Measurements from ENCODE around the gene ATXN7.

Gene ATXN7

DNA sequence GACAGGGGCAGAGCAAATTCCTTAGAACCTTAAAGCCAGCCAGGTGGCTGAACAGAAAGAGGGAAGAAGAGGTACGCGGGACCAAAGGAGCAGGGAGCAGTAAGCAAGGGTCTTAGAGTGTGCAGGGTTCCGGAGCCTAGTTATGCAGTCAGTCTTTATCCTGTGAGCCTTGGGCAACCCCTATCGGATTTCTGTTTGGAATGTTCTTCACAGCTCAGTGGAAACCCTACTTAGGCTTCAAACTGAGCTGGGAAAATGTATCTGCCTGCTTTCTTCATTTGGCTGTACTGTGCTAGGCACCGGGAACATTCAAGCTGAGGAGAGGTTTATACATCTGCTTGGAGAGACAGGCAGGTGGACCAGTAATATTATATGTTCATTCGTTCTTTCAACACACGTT is 122.5 kb downstream of the ATXN7 start:
- no peak for DNase-seq (ENCODE audit: low read depth)

DNA sequence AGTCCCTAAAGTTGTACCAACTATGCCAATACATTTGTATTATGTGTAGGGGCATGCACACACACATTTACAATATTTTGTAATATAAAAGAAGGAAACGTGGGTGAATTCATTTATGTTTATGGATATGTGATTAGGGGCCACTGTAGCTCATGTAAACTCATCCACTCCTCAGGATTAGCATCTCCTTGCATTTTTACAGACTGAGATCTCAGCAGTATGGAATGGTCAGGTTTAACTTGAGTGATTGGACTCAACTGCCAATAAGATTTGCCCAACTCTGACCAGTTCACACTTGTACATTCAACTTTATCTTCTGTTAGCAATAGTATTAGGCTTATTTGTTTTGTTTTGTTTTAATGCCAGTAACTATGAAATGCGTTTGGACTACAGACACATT is 123.2 kb downstream of the ATXN7 start:
- DNase-seq (ENCODE audit: low read depth), result no peak

DNA sequence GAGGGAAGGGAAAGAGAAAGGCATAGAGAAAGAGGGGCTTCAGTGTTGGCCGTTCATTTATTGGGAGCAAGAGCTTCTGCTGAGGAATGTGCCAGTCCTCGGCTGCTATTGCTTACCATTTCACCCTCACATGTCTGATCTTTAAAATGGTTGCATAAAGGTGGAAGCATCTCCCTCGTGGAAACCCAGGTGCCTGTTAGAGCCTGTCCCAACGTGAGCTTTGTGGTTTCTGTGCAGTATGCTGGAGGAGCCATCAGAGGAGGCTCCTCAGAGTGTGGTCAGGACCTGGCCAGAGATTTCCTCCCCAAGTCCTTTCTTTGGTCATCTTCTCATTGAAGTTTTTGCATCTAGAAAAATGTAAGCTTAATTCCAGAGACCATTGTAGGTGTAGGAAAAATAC is 125.3 kb downstream of the ATXN7 start:
- DNase-seq (ENCODE audit: low read depth), result no peak

DNA sequence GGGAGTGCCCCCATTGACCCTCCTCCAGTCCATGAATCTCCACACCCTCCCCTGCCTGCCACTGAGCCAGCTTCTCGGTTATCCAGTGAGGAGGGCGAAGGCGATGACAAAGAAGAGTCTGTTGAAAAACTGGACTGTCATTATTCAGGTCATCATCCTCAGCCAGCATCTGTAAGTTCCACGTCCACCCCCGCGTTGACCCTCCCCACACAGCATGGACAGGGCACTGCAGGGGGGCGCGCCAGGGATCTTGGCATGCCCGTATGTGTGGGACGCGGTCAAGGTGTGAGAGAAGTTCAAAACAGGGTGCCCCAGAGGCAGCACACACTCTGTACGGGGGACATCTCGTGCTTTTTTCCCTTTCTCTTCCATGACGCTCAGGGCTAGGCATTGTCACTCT is 126.5 kb downstream of the ATXN7 start:
- no peak for DNase-seq (ENCODE audit: low read depth)

DNA sequence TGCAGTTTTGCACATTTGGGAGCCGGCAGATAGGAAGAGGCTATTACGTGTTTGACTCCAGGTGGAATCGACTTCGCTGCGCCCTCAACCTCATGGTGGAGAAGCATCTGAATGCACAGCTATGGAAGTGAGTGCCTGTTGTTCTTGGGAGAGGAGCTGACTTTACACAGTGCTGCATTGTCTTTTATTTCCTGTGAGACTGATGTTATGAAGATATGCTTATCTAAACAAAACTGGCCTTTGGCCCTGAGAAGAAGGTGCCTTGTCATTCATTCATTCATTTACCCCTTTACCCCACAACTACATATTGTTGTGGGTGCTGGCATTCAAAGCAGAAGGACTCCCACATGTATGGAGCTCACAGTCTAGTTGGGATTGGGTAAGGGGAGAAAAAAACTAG is 127.1 kb downstream of the ATXN7 start:
- no peak for DNase-seq (ENCODE audit: low read depth)

DNA sequence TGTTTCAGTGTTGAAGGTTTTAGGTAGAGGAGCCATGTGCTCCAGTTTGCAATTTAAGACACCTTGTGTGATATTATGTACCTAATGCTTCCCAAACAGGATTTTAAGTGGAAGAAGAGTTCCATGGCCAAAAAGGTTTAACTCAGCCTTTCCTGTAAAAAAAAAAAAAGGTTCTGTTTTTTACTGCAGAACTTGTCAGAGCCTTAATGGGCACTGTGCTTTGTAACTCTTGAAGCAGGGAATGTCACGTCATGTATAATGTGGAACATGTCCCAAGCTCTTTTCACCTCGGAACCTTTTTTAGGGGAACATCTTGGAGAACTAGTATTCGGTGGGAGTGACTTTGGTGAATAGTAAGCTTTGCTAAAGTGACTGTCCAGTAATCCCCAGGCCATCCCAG is 128.0 kb downstream of the ATXN7 start:
- DNase-seq (ENCODE audit: low read depth), result no peak

DNA sequence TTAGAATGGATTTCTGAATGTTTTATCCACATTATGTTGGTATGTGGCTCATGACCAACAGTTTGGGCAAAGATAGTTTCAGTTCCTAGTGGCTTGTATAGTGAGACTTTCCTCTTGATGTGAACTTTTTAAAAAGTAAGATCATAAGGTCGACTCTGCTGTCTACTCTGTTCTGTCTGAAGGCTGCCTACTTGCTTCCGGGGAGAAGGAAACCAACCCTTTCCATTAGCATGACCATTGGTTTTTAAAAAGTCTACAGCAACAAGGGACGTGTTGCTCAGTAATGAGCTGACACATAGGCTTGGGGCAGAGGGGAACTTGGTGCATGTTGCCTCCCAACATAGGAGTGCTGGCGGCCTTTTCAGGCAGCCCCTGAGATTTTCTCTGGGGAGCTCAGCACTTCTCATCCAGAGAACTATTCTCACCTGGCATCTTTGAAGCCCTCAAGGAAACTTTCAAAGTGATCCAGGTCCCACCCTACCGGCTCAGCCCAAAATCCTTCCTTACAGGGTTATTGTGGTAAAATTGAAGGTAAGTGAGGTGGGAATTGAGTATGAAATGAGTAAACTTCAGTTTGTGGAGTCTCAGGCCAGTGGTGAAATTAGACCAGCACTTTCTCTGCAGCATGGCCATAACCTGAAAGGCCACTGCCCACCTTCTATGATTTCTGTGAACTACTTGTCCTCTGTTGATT is 129.0 kb downstream of the ATXN7 start:
- DNase-seq (ENCODE audit: low read depth), result no peak

DNA sequence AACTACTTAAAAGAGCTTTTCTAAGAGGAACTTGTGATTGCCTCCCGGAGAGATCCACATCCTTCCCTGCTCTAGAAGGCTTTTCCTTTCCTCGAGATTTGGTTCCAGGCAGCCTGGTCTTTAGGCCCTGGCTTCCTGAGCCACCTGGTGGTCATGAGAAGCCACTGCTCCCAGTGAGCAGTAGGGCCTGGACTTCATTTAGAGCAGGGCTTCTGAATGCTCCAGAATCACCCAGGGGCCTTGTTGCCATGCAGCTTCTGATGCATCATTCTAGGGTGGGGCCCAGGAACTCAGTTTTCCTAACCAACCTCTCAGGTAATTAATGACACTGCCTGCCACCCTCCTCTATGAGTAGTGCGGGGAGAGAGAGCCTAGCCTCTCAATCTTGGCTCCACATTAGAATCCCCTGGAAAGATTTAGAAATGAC is 130.0 kb downstream of the ATXN7 start:
- peak; percentile 27 for DNase-seq (ENCODE audit: low read depth)

DNA sequence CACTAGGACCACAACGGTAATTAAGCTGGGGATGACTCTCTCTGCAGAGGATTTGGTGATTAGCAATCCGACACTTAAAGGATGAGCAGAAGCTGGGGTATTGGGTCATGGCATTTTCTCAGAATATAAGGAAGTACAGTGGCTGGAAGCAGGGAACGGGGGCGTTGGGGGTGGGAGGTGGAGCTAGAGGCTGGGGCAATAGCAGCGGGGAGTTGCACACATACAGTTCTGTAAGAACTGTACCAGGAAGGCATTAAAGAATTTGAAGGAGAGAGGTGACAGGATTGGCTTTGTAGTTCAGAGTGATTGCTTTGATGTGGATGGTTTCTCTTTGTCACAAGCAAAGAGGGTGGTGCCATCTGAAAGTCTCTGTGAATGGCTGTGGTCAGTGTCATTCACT is 131.4 kb downstream of the ATXN7 start:
- DNase-seq (ENCODE audit: low read depth), result no peak

DNA sequence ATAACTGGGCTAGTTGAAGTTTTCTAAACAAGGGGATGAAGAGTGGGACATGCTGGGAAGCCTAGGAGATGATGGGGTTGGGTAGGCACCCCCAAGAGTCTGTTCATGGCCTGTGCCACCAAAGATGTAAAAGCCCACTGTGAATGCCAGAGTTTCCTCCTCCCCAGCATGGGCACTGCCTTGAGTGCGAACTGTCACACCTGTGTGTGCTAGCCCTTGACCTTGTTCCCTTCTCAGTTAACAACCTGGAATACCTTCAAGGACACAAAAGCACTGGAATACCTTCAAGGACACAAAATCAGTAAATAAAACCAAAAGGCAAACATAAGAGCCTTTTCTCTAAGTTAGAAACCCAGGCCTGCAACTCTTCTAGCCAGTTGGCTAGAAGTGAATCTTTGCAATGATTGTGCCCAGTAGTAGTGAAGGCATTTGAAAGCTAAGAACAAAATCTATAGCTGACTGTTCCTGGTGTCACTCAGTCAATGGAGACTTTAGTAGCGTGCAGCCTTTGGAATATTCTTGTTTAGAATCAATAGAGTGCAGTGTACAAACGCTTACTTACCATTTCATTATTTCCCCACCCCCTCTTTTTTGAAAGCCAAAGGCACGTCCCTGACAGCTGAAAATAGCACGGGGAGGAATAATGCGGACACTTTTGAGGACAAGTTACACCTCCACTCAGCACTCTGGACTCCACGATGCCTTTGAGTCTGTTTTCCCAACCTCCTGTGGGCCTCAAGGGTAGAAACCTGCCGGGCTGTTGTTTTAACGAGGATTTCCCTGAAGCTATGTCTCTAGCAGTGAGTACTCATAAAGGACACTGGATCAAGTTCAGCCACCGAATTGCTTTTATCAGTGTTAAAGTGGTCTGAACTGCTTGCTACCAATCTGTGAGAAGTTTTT is 135.4 kb downstream of the ATXN7 start:
- no peak for DNase-seq (ENCODE audit: low read depth)

DNA sequence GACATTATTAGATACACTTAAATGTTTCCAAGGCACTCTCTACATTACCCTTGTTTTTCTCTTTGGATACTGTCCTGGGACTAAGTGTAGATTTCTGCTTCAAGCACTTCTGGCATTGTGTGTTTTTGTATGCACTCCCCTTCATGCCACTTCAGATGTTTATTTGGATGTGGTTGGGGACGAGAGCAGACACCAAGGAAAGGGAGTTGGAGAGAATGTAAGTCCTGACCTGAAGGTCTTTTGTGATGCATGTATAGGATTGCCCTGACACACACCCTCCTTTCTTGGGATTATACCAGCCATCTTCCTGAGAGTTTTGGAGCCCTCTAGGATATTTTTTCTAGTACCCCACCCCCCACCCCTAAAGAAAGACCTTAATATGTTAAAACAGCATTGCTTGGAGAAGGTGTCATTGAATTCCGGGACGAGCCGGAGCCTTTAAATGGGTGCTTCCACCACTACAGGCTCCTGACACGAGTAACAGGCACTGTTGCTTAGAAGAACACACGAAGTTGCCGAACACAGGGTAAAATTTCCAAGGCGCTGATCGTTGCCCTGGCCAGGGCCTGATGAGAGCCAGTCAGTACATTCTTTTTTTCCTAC is 136.9 kb downstream of the ATXN7 start:
- DNase-seq (ENCODE audit: low read depth), result no peak

DNA sequence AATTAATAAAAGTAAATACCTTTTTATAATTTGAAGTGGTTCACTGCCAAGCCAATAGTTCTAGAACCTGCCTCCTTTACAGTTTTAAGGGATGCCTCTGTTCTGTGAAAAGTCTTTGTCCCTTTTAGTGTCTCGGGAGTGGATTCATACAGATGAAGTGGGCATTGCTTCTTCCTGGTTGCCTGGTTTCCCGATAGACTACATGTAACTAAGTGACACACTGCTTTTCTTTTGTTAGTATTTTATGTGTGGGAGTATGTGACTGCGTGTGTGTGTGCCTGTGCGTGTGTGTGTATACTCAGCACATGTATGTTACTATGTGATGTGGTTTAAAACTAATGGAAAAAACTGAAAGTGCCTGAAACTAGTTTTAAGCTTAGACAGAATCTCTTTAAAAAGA is 138.6 kb downstream of the ATXN7 start:
- DNase-seq (ENCODE audit: low read depth), result no peak

DNA sequence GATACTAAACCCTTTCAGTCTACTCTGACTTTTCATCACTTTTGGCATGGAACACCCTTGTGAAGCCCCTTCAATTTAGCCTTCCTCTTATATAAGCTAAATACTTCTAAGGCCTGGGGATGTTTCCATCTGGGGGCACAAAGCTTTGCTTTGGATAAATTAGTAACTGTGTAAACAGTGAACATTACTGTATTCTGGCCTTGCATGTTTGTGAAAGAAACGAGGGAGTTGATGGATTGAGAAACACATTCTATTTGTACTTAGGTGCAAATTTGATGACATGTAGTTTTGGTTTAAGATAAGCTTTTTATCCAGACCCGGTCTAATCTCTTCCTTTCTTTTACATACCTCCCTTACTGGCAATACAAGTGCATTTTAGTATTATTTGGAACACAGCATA is 139.9 kb downstream of the ATXN7 start:
- DNase-seq (ENCODE audit: low read depth), result no peak

DNA sequence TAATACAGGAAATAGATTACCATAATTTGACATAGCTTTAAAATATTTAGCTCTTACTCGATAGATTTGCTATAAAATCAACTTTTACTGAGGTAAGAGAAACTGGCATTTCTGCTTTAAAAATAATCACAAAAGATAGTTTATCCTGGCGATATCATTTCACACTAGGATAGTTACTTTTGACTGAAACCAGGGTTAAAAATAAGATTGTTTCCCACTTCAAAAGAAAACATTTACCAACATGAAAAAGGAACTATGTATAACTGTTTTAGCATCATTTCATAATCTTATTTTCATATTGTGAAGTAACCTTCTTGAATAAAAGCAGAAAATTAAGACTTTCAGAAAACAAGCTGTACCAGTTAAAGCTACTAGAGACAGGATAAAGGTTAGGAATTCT is 144.3 kb downstream of the ATXN7 start:
- DNase-seq (ENCODE audit: low read depth), result no peak

DNA sequence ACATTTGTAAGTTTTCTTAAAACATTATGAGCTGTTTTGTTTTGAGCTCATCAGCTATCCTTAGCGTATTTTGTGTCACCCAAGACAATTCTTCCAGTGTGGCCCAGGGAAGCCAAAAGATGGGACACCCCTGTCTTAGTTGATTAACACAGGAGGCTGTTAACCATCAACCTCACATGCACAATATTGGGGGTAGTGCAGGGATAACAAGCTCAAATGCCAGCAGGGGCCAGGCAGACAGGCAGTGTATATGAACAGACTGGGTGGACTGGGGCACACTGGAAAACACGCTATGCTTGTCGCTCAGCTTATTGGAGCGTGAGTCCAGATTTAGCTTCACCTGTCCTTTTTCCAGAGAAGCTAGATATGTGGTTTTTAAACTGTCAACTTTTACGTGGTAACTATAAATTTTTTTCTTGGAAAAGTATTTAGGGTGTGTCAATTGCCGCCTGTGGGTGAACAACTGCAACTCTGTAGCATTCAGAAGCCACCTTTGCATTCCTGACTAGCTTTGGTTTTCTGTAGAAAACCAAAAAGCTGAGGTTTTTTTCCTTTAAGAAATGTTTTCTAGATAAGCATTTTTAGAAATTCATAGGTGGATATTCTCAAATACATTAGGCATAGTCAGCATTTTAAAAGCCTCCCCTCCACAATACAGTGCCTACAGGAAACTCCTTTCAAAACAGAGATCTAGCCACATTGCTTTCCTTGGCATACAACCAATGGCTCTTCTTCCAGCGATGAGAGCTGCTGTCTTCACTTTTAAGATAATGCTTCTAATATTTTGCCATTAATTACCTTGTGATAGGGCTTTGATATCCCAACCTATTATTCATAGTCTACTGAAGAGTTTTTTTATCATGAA is 145.1 kb downstream of the ATXN7 start:
- DNase-seq (ENCODE audit: low read depth), result no peak

DNA sequence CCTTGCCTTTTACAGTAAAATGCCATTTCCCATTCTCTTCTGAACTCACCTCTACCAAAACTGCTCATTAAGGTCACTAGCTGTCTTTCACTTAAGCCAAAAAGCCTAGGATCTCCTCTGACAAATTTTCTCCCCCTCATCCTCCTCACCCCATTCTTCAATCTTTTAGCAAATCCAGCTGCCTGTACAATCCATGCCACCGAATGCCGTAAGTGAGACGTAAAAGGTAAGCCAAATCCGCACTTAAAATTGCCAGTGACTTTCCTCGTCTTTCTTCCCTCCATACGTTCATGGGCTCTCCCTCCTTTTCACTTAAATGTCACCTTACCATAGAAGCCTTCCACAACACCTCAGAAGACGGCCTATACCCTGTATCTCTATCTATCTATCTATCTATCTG is 145.9 kb downstream of the ATXN7 start:
- DNase-seq (ENCODE audit: low read depth), result no peak

DNA sequence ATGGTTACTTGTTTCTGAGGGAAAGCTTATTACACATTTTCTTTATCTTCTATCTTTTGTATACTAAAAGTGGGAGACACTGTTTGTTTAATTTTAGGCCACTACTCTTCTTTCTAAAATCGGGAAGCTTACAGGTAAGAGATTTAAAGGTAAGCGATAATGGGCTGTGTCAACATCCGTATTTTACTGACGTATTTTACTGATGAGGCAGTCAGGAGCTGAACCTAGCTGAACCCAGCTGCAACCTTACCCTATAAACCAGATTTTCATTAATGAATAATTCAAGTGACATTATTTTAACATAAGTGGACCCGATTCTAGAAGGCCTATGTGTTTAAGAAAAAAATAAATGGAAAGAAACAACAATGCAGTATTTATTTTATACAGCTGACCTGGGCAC is 146.5 kb downstream of the ATXN7 start:
- DNase-seq (ENCODE audit: low read depth), result no peak

DNA sequence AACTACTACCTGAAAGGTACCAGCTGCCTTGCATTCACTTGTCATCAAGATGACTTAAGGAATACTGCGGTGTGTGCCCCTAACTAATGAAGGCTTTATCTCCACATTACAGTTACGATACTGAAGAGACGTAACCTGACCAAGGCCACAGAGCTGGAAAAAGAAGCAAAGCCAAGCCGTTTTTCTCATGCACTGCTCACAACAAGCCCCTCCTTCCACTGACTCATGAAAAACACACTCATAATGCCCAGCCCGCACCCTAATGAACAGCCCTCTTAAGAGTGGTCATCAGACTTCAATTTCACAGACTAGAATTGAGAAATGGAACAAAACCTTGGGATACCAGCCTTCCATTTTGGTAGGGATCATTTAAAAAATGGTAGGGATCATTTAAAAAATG is 148.0 kb downstream of the ATXN7 start:
- DNase-seq (ENCODE audit: low read depth), result no peak

DNA sequence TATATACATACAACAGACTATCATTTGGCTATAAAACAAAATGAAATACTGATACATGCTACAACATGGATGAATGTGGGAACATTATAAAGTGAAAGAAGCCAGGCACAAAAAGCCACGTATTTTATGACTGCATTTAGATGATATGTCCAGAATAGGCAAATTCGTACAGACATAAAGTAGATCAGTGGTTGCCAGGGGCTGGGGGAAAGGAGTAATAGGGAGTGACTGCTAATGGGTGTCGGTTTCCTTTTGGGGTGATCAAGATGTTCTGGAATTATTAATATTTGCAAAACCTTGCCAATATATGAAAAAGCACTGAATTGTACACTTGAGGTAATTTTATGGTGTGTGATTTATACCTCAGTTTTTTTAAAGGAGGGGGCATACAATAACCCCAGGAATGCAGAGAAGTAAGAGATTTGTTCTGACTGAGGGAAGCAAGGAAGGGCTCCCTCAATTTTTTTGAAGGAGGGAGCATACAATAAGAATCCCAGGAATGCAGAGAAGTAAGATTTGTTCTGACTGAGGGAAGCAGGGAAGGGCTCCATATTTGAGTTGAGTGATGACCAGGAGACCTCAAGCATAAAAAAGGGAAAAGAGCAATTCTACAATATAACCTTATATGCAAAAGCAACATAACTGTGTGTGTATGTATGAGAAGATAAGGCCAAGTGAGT is 153.4 kb downstream of the ATXN7 start:
- DNase-seq (ENCODE audit: low read depth), result no peak

DNA sequence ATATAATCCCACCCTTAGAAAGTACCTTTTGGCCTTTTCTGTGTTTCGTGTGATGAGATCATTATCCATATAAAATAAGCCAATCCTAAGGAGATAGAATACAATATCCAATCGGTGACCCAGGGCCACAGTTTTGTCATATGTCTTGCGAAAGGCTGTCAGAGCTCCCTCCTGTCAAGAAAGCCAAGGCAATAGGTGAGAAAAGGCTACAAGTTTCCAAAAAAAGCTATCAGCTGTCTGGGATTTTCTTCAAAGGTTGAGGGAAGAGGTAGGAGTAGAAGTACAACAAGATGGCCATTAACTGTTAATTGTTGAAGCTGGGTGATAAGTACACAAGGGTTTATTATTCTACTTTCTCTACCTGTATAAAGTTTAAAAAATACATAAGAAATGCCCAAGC is 155.6 kb downstream of the ATXN7 start:
- DNase-seq (ENCODE audit: low read depth), result no peak

DNA sequence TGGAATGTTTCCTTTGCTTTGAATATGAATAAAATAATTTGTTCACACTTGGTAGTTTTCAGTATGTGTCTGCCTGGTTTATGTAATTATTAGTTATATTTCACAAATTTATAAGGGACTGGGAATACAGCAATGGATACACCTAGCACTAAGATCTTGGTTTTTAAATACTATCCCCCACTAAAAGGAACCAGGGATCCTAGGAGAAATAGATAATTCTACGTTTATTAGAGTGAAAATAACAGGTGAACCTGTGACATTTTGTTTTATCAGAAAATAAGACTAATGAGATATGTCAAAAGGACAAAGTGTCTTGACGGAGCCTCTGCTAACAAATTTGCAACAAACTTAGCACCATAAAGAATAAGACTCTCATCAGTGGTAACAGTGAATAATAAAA is 156.2 kb downstream of the ATXN7 start:
- no peak for DNase-seq (ENCODE audit: low read depth)

DNA sequence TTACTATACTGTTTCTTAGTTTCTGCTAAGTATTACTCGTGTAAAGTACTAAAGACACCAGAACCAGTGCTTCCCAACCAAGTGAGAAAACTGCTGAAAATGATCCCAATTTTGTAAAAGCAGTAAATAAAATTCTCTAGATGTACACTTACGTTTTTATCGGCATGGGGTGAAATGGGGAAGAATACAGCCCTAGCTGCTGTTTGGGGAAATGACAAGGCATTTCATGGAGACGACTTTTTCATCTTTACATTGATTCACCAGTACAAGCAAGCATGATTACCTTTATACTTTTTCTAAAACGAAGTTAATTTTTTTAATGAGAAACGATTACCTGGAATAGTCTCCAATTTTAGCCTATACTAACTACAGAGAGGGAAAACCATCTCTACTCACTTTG is 158.3 kb downstream of the ATXN7 start:
- DNase-seq (ENCODE audit: low read depth), result no peak
